Effector memory CD8-positive, alpha-beta T cell (primary cell): Measurements from ENCODE around the gene ADARB1.
A peak's percentile ranks its signal among the peaks of the same experiment; 100 is the strongest.

Source experiments
- ATAC-seq: fragments of 150-1000 bp; cut with Tn5 transposase; replicated peaks from 2 replicates; pipeline ENCODE4 v1.10.0; 2021; ENCODE audit warnings: mild to moderate bottlenecking, moderate library complexity
- DNase-seq, 3 experiments: peaks; one replicate each; pipeline ENCODE4 v3.0.0; 2021
- H3K27ac Mint-ChIP-seq, 2 donors: one replicate each; pipeline ENCODE4 v1.8.0; 2022; ENCODE audit warnings: mild to moderate bottlenecking in 2 of 2, mixed read lengths in 2 of 2, moderate library complexity in 2 of 2
- H3K27me3 Mint-ChIP-seq, 2 donors: one replicate each; pipeline ENCODE4 v1.8.0; 2022; ENCODE audit warnings: mixed read lengths in 2 of 2
- H3K36me3 Mint-ChIP-seq: one replicate; pipeline ENCODE4 v1.8.0; 2022; ENCODE audit warnings: mild to moderate bottlenecking, moderate library complexity, mixed read lengths; ENCODE audit not compliant: insufficient read depth
- H3K4me1 Mint-ChIP-seq, 2 donors: one replicate each; pipeline ENCODE4 v1.8.0; 2022; ENCODE audit warnings: low read depth in 2 of 2, mixed read lengths in 2 of 2
- H3K4me3 Mint-ChIP-seq, 2 donors: one replicate each; pipeline ENCODE4 v1.8.0; 2022; ENCODE audit warnings: mild to moderate bottlenecking in 2 of 2, mixed read lengths in 2 of 2, moderate library complexity in 2 of 2
- H3K9me3 Mint-ChIP-seq, 2 donors: one replicate each; pipeline ENCODE4 v1.8.0; 2022; ENCODE audit warnings: mixed read lengths in 2 of 2

The ADARB1 gene

DNA sequence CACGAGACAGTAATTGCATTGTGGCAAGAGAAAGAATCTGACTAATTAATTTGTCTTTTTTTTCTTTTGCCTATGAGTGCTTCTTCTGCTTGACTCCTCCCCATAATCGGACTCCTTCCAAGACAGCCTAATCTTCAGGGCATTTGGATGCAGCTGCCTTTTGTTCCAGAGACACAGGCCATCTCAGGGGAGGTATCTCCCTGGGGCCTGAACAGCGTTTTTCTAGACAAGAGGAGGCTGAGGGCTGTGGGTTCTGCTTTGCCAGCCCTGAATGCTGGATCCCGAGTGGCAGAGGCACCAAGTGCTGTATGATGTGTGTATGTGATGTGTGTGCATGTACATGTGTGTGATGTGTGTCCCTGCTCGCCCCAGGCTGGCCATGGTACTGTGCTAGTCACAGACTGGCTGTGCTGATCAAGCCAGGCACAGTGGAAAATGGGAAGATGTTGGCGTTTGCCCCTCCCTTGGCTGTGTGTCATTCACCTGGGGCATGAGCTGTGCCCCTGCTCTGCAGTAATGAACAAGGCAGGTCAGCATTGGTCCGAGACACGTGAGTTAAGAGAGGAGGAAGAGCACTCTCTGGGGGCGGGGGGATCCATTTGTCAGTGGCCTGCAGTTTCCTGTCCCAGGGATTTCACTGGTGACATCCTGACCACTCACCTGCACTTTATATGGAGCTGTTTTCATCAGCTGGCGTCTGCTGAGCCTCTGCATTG lies 77.2 kb downstream of the ADARB1 start:
- H3K4me3 Mint-ChIP-seq, result peak overlapping the region; percentile 37 to 67
- H3K27me3 Mint-ChIP-seq, result no peaks in the 10 kb centered on the region
- DNase-seq, result no peak

DNA sequence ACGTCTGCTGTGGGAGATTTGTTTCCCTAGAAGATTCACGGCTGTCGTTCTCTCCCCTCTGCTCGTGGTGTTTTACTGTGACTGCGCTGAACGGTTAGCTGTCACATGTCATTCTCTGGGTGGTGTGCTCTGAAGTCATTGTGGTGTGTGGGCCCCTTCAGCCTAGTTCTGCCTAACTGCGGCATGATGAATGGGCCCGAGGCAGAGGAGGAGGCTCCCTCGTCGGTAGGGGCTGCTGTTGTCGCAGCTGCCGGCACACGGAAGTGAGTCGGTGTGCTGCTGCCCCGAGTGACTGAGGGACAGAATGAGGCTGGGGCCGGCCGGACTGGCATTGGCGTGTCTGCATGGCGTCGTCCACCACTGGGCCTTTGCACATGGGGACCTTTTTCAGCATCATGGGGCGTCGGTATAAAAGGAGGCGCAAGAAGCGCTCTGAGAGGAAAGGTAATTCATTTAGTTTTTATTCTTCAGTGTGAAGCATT lies 77.9 kb downstream of the ADARB1 start:
- ATAC-seq (peak; percentile 94), DNase-seq (peak; percentile 40 to 58 (median 50))
- H3K4me3 Mint-ChIP-seq, result peak overlapping the region; percentile 37 to 67
- peaks cover 14 to 34% of the 10 kb centered on the region in 2 donors for H3K4me1 Mint-ChIP-seq
- H3K36me3 Mint-ChIP-seq, result peaks cover 4% of the 10 kb centered on the region
- H3K27ac Mint-ChIP-seq, result peak overlapping the region in 1 of 2 donors; percentile 66
- H3K9me3 Mint-ChIP-seq, result no peaks in the 10 kb centered on the region
- H3K27me3 Mint-ChIP-seq, result no peaks in the 10 kb centered on the region

More for the DNA sequence above, 77.2 kb downstream of the ADARB1 start:
- no peak for ATAC-seq
- Mint-ChIP-seq H3K4me1 (peaks cover 14 to 34% of the 10 kb centered on the region in 2 donors), H3K9me3 (no peaks in the 10 kb centered on the region), H3K36me3 (peaks cover 4% of the 10 kb centered on the region), H3K27ac (peak overlapping the region in 1 of 2 donors; percentile 66)

DNA sequence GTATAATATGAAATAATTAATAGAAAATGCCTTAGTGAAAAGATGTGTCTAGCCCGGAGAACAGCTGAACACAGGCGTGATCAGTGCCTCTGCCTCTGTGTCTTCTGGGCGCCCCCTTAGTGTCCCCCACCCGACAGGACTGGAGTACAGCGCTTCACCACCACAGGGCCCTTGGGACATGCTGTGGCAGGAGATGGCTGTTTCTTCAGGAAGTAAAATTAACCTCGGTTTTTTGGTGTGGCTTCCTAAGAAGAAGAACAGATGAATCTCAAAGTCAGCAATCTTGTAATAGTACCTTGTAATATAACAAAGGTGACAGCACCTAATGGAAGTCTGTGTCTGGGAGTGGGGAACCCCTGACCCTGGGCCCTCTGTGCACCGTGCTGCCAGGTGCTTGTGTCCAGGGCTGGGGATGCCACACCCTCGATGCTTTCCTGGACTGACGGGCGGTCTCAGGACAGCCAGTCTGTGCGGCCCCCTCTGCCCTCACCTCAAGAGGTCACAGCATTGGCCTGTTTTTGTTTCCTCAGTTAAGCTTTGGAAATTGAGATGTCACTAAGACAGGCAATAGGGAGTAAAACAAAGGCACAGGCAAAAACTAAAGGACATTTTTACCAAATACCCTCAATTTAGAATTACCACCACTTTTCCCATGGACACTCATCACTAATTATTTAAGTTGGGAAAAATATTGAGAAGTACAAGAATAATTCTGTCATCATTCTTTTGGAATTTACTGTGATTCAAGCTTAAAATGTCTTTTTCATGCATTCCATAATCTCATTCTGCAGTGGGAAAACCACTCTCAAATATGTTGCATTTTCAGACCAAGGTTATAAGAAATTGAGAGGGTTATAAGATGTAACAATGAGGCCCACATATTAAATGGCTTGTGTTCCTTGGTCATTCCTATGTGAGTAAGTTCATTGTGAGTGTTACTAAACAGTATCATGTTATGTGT lies 79.3 kb downstream of the ADARB1 start:
- peak overlapping the region; percentile 1 to 33 for H3K4me3 Mint-ChIP-seq
- H3K27ac Mint-ChIP-seq, result peak overlapping the region; percentile 66 to 71
- no peaks in the 10 kb centered on the region for H3K9me3 Mint-ChIP-seq
- DNase-seq (no peak), ATAC-seq (no peak)
- H3K4me1 Mint-ChIP-seq, result peaks cover 14 to 33% of the 10 kb centered on the region in 2 donors
- no peaks in the 10 kb centered on the region for H3K27me3 Mint-ChIP-seq
- H3K36me3 Mint-ChIP-seq, result peaks cover 4% of the 10 kb centered on the region

DNA sequence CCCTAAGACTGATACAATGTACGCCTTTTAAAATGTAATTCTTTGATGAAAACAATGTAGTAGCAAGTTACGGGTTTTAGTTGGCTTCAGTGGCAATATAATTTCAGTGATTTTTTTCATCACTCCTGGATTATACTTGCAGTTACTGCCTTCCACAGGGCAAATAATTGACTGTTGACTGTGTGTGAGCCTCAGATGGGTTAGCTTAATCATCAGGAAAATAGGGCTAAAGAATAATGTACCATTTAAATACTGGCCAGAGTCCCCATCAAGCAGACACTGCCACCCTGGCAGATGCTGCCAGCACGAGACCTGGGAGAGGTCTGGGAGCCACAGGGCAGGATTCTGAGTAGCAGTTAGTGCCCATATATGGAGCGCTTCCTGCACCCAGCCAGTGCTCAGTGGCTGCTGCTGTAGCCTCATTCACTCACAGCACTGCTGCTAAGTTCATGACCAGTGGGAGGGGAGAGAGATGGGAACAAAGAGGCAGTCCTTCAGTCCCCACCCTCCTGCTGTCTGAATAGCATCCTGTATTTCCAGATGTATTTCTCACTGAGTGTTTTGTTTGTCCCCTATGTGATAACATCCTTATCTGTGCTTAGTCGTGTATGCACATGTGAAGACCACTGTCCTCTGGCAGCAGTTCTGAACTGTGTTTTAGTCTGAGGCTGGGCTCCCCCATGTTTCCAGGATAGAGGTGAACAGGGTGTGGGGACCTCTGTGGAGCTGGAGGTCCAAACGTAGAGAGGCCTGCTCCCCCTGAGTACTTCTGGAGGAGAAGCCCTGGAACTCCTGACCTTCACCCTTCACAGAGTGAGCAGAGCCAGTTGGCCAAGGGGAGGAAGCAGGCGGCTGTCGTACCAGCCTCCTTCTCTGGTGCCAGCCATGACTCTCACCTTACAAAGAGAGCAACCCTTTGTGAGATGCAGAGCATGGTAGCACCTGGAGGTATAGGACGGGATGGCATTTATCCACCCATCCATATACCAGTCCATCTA lies 80.4 kb downstream of the ADARB1 start:
- Mint-ChIP-seq H3K9me3 (no peaks in the 10 kb centered on the region), H3K36me3 (peaks cover 4% of the 10 kb centered on the region), H3K4me1 (peaks cover 14 to 33% of the 10 kb centered on the region in 2 donors), H3K27ac (peak overlapping the region in 1 of 2 donors; percentile 45), H3K4me3 (no peak overlapping the region), H3K27me3 (no peaks in the 10 kb centered on the region)
- ATAC-seq, result peak; percentile 62
- DNase-seq, result peak in 1 of 3 experiments; percentile 15

DNA sequence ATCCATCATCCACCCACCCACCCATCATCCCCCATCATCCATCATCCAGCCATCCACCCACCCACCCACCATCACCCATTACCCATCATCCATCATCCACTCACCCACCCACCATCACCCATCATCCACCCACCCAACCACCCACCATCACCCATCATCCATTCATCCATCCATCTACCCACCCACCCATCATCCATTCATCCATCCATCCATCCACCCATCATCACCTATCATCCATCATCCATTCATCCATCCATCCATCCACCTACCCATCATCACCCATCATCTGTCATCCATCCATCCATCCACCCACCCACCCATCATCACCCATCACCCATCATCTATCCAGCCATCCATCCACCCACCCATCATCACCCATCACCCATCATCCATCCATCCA lies 81.5 kb downstream of the ADARB1 start:
- H3K27ac Mint-ChIP-seq, result no peak overlapping the region
- H3K4me3 Mint-ChIP-seq, result no peak overlapping the region
- DNase-seq (no peak), ATAC-seq (no peak)
- peaks cover 14 to 29% of the 10 kb centered on the region in 2 donors for H3K4me1 Mint-ChIP-seq
- H3K9me3 Mint-ChIP-seq, result no peaks in the 10 kb centered on the region
- no peaks in the 10 kb centered on the region for H3K27me3 Mint-ChIP-seq
- peaks cover 4% of the 10 kb centered on the region for H3K36me3 Mint-ChIP-seq

DNA sequence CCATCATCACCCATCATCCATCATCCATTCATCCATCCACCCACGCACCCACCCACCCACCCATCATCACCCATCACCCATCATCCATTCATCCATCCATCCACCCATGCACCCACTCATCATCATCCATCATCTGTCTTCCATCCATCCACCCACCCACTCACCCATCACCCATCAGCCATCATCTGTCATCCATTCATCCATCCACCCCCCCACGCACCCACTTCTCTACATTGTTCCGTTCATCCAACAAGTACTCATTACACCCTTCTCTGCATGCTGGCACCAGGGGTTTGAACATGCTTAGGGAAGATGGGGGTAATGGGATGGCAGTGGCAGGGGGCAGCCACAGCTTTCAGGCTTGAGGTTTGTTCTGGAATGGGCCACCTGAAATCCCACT lies 82.1 kb downstream of the ADARB1 start:
- H3K27me3 Mint-ChIP-seq, result no peaks in the 10 kb centered on the region
- H3K4me1 Mint-ChIP-seq, result peaks cover 14 to 29% of the 10 kb centered on the region in 2 donors
- H3K9me3 Mint-ChIP-seq, result no peaks in the 10 kb centered on the region
- H3K36me3 Mint-ChIP-seq, result peaks cover 4% of the 10 kb centered on the region
- no peak for ATAC-seq
- H3K27ac Mint-ChIP-seq, result no peak overlapping the region
- H3K4me3 Mint-ChIP-seq, result no peak overlapping the region
- DNase-seq, result no peak

DNA sequence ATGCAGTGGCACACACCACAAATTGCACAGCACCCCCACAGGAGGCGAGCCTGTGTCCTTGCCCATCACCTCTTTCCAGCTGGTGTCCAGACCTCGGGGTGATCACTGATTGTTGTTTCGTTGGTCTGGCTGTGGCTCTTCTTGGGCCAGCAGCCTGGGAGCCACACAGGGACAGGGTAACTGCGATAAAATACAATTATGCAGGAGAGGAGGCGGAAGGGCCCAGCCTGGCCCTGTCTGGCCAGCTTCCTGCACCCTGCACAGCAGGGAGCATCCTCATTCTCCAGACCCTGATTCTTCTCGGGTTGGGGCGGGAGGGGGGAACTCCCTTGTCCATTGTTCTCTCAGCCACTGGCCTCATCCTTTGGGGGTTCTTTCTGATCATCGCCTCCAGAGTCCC lies 83.6 kb downstream of the ADARB1 start:
- H3K4me3 Mint-ChIP-seq, result no peak overlapping the region
- ATAC-seq (no peak), DNase-seq (no peak)
- no peaks in the 10 kb centered on the region for H3K9me3 Mint-ChIP-seq
- no peaks in the 10 kb centered on the region for H3K27me3 Mint-ChIP-seq
- H3K4me1 Mint-ChIP-seq, result peaks cover 8 to 19% of the 10 kb centered on the region in 2 donors
- no peak overlapping the region for H3K27ac Mint-ChIP-seq
- H3K36me3 Mint-ChIP-seq, result no peaks in the 10 kb centered on the region

DNA sequence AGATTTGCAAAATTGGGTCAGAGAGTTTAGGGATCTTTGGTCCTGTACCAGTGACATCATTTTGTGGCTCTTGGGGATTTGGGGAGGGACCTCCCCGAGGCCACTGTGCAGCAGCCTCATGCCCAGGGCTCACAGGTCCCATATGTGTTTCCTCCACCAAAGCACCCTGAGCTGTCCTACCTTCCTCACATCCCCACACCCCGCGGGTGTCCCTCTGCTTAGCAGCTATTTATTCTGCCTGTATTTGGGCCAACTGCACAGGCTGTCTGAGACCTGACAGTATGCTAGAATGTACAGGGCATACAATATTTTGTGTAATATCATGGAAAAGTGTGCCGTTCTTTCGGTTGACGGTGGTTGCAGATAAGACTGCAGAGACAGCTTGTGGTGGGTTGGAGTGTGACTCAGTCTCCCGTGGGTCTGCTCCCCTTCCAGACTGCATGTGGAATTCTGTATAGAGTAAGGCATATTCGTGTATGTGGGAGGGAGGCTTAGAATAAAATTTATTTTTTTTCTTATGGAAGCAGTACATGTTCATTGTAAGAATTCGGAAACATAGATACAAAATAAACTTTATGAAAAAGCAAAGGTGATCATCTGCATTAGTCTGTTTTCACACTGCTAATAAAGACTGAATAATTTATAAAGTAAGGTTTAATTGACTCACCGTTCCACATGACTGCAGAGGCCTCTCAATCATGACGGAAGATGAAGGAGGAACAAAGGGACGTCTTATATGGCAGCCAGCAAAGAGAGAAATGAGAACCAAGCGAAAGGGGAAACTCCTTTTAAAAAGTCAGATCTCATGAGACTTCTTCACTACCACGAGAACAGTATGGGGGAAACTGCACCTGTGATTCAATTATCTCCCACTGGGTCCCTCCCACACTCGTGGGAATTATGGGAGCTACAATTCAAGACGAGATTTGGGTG lies 84.4 kb downstream of the ADARB1 start:
- Mint-ChIP-seq H3K4me3 (no peak overlapping the region), H3K36me3 (peaks cover 5% of the 10 kb centered on the region), H3K4me1 (peaks cover 4 to 13% of the 10 kb centered on the region in 2 donors), H3K27me3 (no peaks in the 10 kb centered on the region), H3K27ac (no peak overlapping the region), H3K9me3 (no peaks in the 10 kb centered on the region)
- ATAC-seq (no peak), DNase-seq (no peak)

DNA sequence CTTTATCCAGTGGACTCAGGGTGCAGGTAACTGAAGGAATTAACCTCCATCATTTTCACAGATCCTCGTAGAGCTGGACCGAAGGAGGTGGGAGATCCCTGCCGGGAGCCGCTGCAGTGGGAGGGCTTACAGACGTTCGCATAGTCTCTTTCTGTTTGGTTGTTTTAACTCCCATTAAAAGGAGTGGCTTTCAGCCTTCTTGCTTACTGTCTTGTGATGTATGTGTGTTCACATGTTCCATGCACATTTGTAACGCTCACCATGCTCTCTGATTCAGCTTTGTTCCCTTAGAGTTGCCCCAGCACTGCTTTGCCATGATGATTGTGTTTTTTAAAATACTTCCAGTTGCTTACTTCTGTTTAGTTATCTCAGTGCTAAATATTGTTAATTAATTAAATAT lies 85.8 kb downstream of the ADARB1 start:
- H3K4me1 Mint-ChIP-seq, result peaks cover 4 to 5% of the 10 kb centered on the region in 2 donors
- no peaks in the 10 kb centered on the region for H3K9me3 Mint-ChIP-seq
- no peak for DNase-seq
- no peak for ATAC-seq
- no peak overlapping the region for H3K4me3 Mint-ChIP-seq
- H3K27me3 Mint-ChIP-seq, result no peaks in the 10 kb centered on the region
- peaks cover 5% of the 10 kb centered on the region for H3K36me3 Mint-ChIP-seq
- no peak overlapping the region for H3K27ac Mint-ChIP-seq

DNA sequence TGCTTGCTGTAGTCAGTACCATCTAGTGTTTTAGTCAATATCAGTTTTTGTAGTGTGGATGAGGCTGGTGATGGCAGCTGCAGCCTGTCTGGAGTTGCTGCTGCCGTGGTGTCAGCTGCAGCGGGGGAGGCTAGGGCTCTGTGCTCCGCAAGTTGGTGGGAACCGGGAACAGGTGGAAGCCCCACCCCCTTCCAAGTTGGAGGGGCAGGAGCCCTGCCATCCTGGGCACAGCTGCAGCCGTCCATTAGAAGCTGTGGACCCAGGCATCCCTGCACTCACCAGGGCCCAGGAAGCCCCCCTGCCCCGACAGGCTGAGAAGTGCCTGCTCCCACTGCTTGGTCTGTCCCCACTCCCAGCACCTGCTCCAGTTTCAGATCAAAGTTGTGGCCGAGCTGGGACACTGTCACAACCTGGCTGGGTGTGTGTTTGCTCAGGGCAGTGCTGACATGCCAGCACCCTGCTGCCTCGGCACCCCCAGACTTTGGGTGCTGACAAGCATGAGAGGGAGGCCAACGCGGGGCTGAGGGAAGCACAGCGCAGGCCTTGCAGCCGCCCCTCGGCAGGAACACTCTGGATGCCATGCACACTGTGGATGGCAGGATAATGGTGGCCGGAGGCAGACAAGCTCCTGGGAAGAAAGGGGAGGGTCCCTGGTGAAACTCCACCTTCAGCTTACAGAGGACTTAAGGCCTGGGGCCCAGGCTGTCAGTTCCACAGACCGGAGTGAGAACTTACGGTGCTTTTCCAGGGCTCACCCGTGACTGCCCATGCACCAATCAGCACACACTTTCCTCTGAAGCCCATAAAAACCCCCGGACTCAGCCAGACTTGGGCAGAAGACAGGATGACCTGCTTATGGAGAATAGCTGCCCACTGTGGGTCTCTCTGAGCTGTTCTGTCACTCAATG lies 86.9 kb downstream of the ADARB1 start:
- Mint-ChIP-seq H3K4me1 (peaks cover 3 to 4% of the 10 kb centered on the region in 2 donors), H3K27ac (no peak overlapping the region), H3K4me3 (no peak overlapping the region), H3K36me3 (peaks cover 5% of the 10 kb centered on the region), H3K27me3 (no peaks in the 10 kb centered on the region), H3K9me3 (no peaks in the 10 kb centered on the region)
- no peak for DNase-seq
- no peak for ATAC-seq

DNA sequence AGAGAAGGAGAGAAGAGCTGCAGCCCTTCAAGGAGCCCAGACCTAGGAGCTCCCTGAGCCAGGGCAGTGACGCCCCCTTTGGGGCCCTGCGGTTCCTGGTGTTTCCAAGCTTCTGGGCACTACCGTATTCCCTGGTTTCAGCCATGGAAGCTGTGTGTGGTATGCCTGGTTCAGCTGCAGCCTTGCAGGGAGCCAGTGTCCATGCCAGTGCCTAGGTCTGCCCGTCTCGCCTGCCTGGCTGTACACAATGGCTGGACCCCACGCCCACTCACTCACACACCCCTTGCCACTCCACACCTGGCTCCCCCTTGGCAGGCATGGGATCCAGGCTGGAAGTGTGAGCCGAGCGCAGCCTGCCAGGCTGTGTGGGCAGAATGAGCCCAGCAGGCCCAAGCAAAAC lies 87.7 kb downstream of the ADARB1 start:
- no peak for DNase-seq
- Mint-ChIP-seq H3K36me3 (peaks cover 5% of the 10 kb centered on the region), H3K4me3 (no peak overlapping the region), H3K9me3 (no peaks in the 10 kb centered on the region), H3K4me1 (peaks cover 3 to 4% of the 10 kb centered on the region in 2 donors), H3K27me3 (no peaks in the 10 kb centered on the region), H3K27ac (no peak overlapping the region)
- ATAC-seq, result no peak
